Ecto neural progenitor cell (in vitro differentiated cells): ENCODE results near the gene SBNO2.

Experiments used
- DNase-seq: peaks from one replicate; pipeline ENCODE4 v3.0.0-alpha.2; 2018; ENCODE audit warnings: low spot score

The SBNO2 gene

DNA sequence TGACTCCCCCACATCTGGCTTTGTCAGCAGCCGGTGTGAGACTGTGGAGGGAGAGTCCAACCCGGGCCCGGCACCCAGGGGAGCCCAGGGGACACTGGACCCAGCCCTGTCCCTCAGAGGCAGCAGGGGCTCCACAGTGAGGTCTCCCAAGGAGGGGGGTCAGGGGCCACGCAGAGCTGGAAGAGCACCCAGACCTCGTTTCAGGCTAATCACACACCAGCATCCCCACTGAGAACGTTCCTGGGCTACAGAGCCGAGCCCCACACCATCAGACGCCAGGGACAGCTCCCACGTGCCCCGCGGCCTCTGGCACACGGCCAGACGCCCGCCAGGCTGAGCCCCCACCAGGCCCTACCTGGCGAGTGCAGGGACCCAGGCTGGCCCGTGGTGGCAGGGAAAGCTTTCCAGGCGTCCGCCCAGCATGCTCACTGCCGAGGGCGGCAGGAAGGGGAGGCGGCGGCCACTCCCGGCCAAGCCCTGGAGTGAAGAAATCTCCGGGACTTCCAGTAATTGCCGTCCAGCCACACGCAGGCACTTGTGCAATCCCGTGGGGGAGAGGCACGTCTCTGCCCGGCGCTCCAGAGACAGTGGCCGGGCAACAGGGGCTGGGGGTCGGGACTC, 19.2 kb downstream of the SBNO2 start:
- DNase-seq = no peak

DNA sequence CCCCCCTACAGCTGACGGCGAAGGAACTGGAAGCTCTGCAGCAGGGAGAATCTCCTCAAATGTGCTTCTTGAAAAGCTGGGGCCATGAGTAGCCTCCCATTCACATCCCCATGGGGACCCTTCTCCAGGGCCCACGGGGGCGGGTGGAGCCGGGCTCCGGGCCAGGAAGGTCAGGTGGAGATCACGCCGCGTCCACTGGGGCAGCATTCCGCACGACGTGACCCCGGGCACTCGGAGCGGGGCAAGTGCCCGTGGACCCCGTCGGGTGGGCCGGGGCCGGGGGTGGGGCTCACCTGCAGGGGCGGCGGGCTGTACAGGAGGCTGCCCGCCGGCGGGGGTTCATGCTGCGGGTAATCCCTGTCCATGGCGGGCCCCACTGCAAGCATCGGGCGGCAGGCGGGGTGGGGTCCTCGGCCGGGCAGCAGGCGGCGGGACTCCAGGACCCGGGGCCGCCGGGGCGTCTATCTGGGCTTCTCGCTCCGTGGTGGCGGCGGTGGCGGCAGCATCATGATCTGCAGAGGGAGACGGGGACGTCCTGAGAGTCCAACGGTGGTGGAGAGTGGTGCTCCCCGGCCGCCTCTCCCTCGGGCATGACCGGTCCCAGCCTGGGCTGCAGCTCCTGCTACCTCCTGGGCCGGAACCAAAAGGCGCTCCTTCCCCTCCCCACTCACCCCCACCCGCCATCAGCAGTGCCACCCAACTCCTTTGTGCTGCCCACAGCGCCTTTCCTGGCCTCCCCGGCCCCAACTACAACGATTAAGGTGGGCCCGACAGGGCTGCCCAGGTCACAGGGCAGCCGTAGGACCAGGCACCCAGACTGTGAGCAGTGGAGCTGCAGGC, 20.0 kb downstream of the SBNO2 start:
- no peak for DNase-seq

DNA sequence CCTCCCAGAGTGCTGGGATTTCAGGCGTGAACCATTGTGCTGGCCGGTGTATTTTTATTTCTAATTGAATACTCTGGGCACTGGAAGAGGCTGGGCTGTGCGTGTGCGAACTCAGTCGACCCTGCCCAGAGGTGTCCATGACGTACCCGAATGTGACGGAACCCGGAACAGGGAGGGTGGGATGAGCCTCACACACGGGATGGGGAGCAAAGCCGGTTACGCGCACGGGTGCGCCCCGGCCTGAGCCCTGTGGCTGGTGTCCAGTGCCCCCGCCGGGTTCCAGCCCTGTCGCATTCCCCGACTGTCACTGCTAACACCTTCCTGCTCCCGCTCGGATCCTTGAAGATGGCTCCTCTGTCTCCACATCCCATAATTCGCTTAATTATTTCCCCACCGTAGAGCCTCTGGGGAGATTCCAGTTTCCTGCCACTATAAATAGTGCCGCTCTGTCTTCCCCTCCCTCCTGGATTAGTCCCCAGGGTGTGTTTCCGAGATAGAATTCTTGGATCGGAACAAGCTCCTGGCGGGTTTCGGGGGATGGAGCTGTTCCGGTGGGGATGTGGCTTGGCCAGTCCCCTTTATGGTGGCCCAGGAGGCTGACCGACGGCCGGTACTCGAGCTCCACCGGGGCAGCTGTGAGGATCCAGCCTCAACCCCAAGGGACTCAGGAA, 22.0 kb downstream of the SBNO2 start:
- no peak for DNase-seq

DNA sequence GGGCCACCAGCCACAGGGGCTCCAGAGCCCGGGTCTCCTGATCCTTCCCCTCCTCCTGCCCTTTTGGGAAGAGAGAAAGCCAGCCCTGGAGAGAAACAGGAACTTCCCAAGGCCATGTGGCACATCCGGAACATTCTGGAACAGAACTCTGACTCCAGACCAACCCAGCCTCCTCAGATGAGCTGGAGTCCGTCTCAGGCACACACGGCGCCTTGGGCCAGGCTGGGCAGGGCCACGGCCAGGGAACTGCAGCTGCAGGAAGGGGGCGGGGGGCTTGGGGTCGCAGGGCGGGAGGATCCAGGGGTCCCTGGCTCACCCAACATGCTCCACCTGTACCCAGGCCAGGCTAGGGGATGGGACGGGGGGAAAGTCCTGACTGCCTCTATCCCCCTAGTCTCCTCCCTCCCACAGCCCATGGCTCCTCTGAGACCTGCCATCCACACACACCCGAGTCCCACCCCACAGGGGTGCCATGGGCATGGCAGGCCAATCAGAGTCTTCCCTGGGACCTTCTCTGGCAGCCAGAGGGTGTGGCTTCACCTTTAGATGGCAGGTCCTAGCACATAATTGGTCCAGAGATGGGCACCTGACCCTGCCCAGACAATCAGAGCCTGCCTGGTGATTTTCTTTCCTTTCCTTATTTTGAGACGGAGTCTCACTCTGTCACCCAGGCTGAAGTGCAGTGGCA, 22.9 kb downstream of the SBNO2 start:
- DNase-seq = no peak

DNA sequence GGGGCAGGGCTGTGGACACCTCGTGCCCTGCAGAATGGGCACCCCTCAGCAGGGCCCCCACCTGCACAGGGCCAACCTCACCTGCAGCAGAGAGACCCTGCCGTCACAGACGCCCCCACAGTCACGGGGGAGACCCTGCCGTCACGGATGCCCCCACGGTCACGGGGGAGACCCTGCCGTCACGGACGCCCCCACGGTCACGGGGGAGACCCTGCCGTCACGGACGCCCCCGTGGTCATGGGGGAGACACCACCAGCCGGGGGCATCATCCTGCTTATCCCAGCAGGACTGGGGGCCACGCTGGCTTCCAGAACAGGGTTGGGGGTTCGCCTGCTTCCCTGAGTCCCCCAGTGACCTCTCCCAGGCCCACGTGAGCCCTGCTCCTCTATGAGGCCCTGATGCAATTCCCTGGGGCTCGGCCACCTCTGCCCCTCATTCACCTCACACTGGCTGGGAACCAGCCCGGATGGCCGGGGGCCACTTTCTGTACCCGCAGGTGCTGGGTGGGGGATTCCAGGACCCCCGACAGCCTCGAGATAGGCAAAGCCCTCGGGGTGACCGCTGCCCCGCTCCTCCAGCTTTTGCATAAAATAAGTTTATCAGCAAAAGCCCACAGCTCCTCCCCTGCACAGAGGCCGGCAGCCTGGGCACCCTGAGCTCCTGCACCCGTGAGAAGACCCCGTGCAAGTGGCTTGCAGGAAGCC, 23.6 kb downstream of the SBNO2 start:
- DNase-seq = no peak

DNA sequence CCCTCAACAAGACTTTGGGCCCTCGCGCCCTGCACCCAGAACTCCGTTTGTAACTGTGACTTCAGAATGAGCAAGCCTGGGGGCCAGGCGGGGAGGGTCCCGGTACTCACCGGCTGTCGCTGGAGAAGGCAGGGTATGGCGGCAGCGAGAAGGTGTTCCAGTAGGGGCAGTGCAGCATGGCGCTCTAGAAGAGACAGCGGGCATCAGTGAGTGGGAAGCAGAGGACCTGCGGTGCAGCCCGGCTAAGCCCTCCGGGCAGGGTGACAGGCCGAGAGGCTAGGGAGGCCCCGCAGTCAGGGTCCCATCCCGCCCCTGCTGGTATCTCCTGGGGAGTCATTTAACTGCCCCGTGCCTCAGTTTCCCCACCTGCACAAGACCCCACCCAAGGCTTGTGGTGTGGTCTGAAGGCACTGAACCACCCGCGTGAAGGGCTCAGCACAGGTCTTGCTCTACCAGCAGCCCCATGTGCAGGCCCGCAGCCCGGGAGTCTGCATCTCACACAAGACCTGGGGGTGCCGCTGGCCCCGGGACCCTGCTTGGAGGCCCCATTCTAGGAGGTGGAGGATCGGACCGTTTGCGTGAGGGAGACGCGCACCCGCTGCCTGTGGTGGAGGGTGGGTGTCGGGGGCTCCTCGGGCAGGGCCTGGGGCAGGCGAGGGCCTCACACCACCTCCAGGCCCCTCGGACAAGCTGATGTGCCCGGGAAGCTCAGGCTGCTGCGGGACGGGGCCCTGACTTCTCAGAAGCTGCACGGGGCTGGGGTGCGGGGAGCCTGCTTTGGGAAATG, 24.6 kb downstream of the SBNO2 start:
- no peak for DNase-seq

DNA sequence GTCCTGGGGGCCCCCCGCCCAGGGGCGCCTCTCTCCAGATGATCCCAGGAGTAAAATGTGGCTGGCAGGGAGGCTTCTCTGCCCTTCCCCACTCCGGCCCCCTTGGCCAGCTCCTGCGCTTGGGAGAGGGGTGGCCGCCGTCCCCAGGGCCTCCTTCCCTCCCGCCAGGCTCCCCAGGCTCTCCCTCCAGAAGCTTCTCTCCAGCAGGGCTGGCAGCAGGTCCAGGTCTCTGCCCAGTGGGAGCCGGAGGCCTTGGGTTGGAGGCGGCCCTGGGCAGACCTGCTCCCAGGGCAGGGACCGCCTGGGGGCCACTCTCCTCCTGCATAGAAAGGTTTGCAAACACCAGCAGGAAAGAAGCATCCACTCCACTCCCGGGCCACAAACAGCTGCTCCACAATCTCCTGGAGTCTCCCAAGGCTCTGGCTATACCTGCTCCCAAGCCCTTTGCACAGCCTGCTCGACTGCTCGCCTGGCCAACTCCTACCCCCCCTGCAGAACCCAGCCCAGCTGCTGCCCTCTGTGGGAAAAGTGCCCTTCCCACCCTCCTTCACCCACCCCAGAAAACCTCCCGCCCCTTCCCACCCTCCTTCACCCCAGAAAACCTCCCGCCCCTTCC, 26.0 kb downstream of the SBNO2 start:
- no peak for DNase-seq

DNA sequence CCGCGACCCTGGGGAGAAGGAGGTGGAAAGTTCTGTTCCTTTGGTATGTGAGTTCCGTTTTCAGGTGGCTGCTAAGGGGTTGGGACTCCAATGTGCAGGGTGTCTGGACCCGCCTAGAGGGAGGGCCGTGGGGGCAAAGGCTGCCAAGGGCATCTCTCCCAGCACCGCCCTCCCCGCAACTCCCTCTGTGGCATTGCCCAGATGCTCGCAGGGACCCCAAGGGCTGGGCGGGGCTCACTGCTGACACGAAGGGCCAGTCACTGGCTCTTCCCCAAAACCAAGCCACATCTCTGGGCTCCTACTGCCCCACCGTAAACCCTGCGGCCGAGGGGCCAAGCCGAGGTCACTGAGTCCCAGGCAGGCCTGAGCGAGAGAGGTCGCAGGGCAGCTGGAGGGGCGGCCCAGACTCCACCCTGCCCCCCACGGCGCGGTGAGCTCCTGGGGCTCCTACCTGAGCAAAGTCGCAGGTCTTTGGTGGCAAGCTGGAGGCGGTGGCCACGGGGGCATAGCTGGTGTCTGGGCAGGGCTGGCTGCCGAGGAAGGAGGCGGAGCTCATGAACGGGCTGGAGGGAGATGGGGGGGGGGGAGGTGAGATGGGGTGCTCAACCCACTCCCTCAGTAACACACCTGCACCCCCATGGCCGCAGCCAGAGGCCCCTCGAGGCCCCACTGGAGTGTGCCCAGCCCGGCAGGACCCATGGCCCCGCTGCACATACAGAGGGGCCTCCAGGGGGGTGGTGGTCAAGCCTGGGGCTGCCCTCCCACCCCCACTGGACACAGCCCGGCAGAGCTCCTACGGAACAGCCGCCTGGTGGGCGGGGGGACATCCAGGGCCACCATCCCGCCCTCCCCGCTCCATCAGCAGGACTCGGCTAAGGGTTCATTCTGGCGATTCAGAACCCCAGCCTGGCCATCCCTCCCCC, 26.9 kb downstream of the SBNO2 start:
- DNase-seq = no peak

DNA sequence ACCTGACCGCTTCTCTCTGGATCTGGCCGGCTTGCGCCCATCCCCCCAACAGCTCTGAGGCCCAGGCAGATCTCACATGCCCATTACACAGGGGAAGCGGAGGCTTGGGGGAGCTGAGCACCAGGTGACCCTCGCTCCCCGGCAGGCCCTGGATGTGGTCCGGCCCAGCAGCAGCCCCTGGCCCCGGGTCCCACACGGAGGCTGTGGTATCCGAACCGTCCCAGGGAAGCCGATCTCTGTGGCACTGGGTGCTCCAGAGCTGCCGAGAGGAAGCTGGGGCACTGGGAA, 27.7 kb downstream of the SBNO2 start:
- no peak for DNase-seq

DNA sequence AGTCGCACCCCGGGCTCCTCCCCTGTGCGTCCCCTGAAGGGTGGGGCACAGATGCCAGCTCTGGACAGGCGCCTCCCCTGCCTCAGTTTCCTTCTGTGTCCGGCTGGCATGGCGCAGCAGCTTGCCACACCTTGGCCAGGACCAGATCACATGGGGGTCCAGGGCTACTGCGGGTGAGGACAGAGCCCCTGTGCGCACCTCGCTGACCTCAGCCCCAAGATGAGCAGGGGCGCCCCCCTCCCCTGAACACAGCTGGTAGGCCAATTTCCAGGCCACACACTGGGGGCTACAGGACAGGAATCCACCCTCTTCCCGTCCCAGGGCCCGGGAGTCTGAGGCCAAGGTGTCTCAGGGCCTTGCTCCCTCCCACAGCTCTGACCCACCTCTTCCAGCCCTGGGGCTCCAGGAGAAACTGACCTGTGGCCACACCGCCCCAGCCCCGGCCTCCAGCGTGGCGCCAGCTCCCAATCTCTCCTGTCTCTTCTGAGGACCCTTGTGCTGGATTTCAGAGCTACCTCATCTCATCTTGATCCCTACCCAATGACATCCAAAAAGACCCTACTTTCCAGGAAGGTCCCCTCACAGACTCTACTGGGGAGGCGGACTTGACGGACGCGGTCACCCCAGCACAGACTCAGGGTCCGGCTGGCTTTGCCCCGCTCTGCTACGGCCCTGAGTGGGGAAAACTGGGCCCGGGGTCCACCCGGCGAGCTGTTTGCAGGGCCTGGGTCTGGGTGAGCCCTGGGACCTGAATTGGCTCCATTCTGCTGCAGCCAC, 28.2 kb downstream of the SBNO2 start:
- no peak for DNase-seq

DNA sequence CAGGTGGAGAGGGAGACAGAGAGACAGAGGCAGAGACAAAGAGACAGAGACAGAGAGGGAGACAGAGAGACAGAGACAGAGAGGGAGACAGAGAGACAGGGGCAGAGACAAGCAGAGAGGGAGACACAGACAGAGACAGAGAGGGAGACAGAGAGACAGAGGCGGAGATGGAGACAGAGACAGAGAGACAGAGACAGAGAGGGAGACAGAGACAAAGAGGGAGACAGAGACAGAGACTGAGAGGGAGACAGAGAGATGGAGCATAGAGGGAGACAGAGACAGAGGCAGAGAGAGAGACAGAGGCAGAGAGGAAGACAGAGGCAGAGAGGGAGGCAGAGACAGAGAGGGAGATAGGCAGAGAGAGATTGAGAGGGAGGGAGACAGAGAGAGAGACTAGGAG, 29.3 kb downstream of the SBNO2 start:
- no peak for DNase-seq

DNA sequence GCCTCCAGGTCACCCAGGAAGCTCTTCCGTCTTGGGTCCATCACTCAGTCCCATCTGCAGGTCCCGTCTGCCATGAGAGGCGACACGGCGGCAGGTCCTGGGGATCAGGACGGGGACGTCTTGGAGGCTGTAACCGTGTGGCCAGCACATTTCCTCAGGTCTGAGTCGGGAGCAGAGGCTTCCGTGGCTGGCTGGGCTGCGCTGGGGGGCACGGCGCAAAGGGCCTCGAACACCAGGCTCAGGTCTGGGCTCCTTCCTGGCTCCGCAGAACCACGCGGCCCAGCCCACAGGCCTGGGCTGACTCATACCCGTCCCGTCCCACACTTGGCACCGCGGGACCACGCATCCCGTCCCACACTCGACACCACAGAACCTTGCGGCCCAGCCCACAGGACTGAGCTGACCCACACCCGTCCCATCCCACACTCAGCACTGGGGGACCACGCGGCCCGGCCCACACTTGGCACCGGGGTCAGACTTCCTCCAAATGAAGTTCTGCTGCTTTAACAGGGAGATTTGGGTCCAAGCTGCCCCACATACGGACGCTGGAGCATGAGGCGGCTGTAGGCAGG, 30.2 kb downstream of the SBNO2 start:
- DNase-seq = no peak

DNA sequence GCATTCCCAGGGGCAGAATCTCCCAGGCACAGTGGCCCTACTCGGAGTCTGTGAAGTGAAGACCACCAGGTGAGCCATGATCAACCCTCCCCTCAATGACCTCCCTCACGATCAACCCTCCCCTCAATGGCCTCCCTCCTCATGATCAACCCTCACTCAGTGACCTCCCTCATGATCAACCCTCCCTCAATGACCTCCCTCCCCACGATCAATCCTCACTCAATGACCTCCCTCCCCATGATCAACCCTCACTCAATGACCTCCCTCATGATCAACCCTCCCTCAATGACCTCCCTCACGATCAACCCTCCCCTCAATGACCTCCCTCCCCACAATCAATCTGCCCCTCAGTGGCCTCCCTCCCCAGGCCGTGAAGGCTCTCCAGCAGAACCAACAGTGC, 32.1 kb downstream of the SBNO2 start:
- no peak for DNase-seq

DNA sequence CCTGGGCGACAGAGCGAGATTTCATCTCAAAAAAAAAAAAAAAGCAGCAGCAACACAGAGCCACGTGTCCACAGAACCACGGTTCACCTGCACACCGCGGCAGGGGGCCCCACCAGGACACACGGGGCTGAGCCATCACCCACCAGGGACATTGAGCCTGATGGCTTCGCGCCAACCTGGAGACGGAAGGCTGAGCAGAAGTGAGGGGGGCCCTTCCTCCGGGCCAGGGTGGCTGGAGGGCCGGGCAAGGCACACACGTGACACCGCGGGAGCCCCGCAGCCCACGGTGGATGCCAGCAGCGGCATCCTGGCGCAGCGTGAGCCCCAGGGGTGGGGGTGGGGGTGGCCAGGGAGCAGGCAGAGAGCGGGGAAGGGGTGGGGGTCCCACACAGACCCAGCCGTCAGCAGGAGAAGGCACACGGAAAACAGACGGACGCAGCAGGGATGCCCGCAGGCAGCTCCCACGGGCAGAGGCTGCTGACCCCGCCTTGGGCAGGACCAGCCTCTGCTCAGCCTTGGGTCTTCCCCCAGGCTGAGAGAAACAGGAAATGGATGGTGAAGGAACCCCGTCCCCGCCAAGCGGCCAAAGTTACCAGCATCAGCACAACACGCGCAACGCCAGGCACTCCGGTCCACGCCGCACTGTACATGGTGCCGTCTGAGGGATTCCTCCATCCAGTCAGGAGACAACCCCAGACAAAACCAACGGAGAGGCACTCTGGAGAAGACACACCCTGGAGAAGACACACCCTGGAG, 33.6 kb downstream of the SBNO2 start:
- no peak for DNase-seq

DNA sequence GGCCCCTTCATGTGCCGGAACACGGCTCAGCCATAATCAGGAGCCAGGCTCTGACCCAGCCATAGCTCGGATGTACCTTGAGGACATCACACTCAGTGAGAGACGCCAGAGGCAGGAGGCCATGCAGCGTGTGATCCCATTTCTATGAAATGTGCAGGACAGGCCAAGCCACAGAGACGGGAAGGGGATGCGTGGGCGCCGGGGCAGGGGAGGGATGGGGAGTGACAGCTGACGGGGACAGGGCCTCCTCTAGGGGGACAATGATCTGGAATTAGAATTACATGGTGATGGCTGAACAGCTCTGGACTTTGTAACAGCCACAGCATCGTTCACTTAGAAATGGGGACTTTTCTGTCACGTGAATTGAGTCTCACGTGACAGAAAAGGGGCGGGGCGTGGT, 34.9 kb downstream of the SBNO2 start:
- DNase-seq = no peak

DNA sequence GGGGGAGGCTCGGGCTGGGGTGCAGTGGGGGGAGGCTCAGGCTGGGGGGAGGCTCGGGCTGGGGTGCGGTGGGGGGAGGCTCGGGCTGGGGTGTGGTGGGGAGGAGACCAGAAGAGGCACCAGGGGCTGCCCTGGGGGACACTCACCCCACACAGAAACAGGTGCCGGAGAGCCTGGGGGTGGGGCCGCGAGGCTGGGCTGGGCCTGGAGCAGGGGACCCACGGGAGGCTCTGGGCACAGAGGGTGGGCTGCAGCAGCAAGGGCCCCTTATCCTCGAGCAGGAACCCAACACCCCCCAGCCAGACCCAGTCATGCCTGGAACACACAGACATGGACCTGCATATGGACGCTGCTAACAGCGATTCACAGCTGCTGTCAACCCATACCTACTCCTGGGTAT, 35.9 kb downstream of the SBNO2 start:
- DNase-seq = no peak

DNA sequence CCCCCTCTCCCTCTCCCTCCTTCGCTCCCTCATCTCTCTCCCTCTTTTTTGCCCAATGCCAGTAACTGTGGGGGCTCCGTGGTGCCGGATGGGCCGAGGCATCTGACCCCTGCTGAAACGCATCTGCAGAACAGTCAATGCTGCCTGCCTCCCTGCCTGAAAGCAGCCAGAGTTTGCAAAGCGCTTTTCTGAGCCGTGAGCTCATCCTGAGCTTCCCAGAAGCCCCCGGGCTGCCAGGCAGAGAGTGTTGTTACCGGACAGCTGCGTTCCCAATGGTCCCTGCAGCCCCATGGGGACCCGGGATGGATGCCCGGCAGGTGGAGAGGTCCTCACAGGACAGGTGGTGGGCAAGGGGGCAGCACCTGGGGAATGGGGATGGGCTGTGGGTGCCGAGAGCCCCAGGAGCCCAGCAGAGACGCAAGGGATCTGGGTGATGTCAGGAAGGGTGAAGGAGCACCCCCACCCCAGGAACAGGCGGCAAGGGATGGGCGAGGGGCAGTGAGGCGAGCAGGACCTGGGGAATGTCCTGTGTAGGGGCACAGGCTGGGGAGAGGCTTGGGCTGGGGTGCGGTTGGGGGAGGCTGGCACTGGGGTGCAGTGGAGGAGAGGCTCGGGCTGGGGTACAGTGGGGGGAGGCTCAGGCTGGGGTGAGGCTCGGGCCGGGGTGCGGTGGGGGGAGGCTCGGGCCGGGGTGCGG, 37.3 kb downstream of the SBNO2 start:
- DNase-seq = no peak
